K562 (cell line): ENCODE data around the gene CNTRL. TPM values are rescaled to one million over a fixed set of nuclear protein-coding genes. Genes with fewer than 3 reads are reported as not detected.

Experiments
- ATAC-seq: fragments of 200-7000 bp; cut with Tn5 transposase; 3 replicates; pipeline ENCODE4 v1.9.1; 2020; ENCODE audit warnings: moderate library complexity
- BruUV-seq: library from RNA; stranded (reverse); fragments of 400-500 nt; replicated peaks from 2 replicates; lab custom pipeline; 2021; lab: Mats Ljungman, UMichigan
- CTCF ChIA-PET: fragments of 300-600 bp; formaldehyde crosslinking; extraction: SDS; loops from one replicate; lab custom pipeline; 2021; ENCODE audit warnings: low intra/inter-chr PET ratio; lab: Yijun Ruan, JAX
- POLR2A ChIA-PET: fragments of 300-600, 350-650 bp; sonication (Branson Sonifier 250); formaldehyde crosslinking; extraction: SDS; loops from one replicate; lab custom pipeline; 2021; ENCODE audit warnings: antibody characterized with exemption, inconsistent platforms; lab: Yijun Ruan, JAX
- DNase-seq, 4 experiments: peaks; one replicate each; pipeline versions ENCODE4 v3.0.0 to v3.0.0-alpha.2; 2011 to 2018; ENCODE audit warnings: low spot score in 3 of 4, mixed read lengths in 3 of 4; ENCODE audit errors: extremely low read depth in 1 of 4
- FAIRE-seq: peaks from 2 replicates; lab custom pipeline; 2011; peaks lifted over from hg19 to GRCh38; lab: Jason Lieb, UNC
- H2AFZ ChIP-seq: 2 replicates; pipeline ENCODE4 v1.6.0; 2011; ENCODE audit warnings: low read depth, low read length, control low read depth, inconsistent platforms
- H3K27ac ChIP-seq: fragments of 200-600 bp; 3 replicates; pipeline ENCODE4 v1.8.0; 2011; ENCODE audit warnings: low read depth, mild to moderate bottlenecking, control low read depth, inconsistent platforms, low read length, moderate library complexity, mixed read lengths; ENCODE audit errors: extremely low read depth
- H3K27me3 ChIP-seq, 2 experiments: fragments of 300-600 bp in 1 of 2; 2 replicates in 1 of 2; 3 replicates in 1 of 2; pipeline versions ENCODE4 v1.6.0 to v1.8.0; 2011; ENCODE audit warnings: inconsistent platforms in 2 of 2, low read length in 2 of 2, mild to moderate bottlenecking in 1 of 2, mixed read lengths in 1 of 2, moderate library complexity in 1 of 2; ENCODE audit not compliant: control insufficient read depth in 2 of 2, insufficient read depth in 2 of 2
- H3K36me3 ChIP-seq: fragments of 300-600 bp; 3 replicates; pipeline ENCODE4 v1.8.0; 2011; ENCODE audit warnings: mild to moderate bottlenecking, low read length, inconsistent platforms; ENCODE audit not compliant: control insufficient read depth, insufficient read depth
- H3K4me1 ChIP-seq, 2 experiments: fragments of 200-600 bp in 1 of 2; replicated peaks in 1 of 2; 2 replicates in 1 of 2; 3 replicates in 1 of 2; pipeline versions ENCODE4 v1.5.1 to v1.8.0; 2011; ENCODE audit warnings: inconsistent platforms in 2 of 2, low read length in 2 of 2, mild to moderate bottlenecking in 1 of 2, mixed read lengths in 1 of 2, moderate library complexity in 1 of 2; ENCODE audit not compliant: control insufficient read depth in 2 of 2, insufficient read depth in 2 of 2
- H3K4me2 ChIP-seq: 2 replicates; pipeline ENCODE4 v1.6.1; 2011; ENCODE audit warnings: low read length, control low read depth, inconsistent platforms, mixed read lengths; ENCODE audit not compliant: insufficient read depth
- H3K4me3 ChIP-seq: fragments of 200-600 bp; sonication (generic), shearing (Covaris generic); 2 replicates; pipeline ENCODE4 v1.5.1; 2016; ENCODE audit warnings: control low read depth, inconsistent platforms
- H3K79me2 ChIP-seq: fragments of 200-600 bp; 3 replicates; pipeline ENCODE4 v1.8.0; 2011; ENCODE audit warnings: low read length, inconsistent platforms; ENCODE audit not compliant: control insufficient read depth, insufficient read depth
- H3K9ac ChIP-seq, 2 experiments: 2 replicates each; pipeline versions ENCODE4 v1.6.0 to v1.6.1; 2011; ENCODE audit warnings: low read depth in 2 of 2, low read length in 2 of 2, control low read depth in 1 of 2, inconsistent platforms in 1 of 2, mild to moderate bottlenecking in 1 of 2, mixed read lengths in 1 of 2; ENCODE audit not compliant: insufficient read depth in 1 of 2
- H3K9me1 ChIP-seq: one replicate; pipeline ENCODE4 v1.6.0; 2011; ENCODE audit warnings: inconsistent platforms, mild to moderate bottlenecking, low read length, moderate library complexity; ENCODE audit not compliant: control insufficient read depth, insufficient read depth
- H3K9me3 ChIP-seq: replicated peaks from 2 replicates; pipeline ENCODE4 v1.5.1; 2011; ENCODE audit warnings: low read depth, low read length, inconsistent platforms; ENCODE audit not compliant: control insufficient read depth, insufficient read depth
- H4K20me1 ChIP-seq: replicated peaks from 2 replicates; pipeline ENCODE4 v1.6.1; 2011; ENCODE audit warnings: low read length, inconsistent platforms, mixed read lengths; ENCODE audit not compliant: control insufficient read depth, insufficient read depth
- CBX2 ChIP-seq: fragments of 200-600 bp; sonication (generic); IDR thresholded peaks from one replicate; pipeline ENCODE4 v1.6.1; 2012; ENCODE audit warnings: mild to moderate bottlenecking, low read length, inconsistent platforms; ENCODE audit not compliant: insufficient read depth, poor library complexity, severe bottlenecking
- CHD4 ChIP-seq: fragments of 200-600 bp; sonication (generic); IDR thresholded peaks from 3 replicates; pipeline ENCODE4 v1.6.1; 2012; ENCODE audit warnings: low read depth, mild to moderate bottlenecking, mixed read lengths, low read length, inconsistent platforms; ENCODE audit not compliant: insufficient read depth, insufficient replicate concordance, poor library complexity, severe bottlenecking
- GTF2A2 ChIP-seq: IDR thresholded peaks from 2 replicates; pipeline ENCODE4 v1.6.1; 2016; ENCODE audit warnings: mild to moderate bottlenecking, missing genetic modification characterization, missing compliant biosample characterization
- XRCC5 ChIP-seq: fragments of 200-400 bp; formaldehyde crosslinking; IDR thresholded peaks from 2 replicates; pipeline ENCODE4 v1.6.1; 2017; ENCODE audit warnings: low read depth, mild to moderate bottlenecking, low read length
- ZFP30 ChIP-seq: fragments of 250-450 bp; sonication (Bioruptor Pico); IDR thresholded peaks from 2 replicates; pipeline ENCODE4 v1.8.0; 2022; ENCODE audit warnings: moderate library complexity, mild to moderate bottlenecking, inconsistent platforms, borderline replicate concordance
- ZNF699 ChIP-seq: fragments of 250-450 bp; sonication (Bioruptor Pico); IDR thresholded peaks from 2 replicates; pipeline ENCODE4 v1.8.0; 2021; ENCODE audit warnings: mild to moderate bottlenecking, moderate library complexity; ENCODE audit not compliant: insufficient replicate concordance
- ZNF766 ChIP-seq: fragments of 200-800 bp; sonication (Bioruptor generic); conservative IDR thresholded peaks from 2 replicates; pipeline ENCODE4 v1.6.1; 2016; ENCODE audit warnings: missing genetic modification characterization, missing compliant biosample characterization
- in situ Hi-C: fragments of 300-500 bp; cut with MboI; formaldehyde crosslinking; loops from 4 replicates; pipeline ENCODE4 v1.15.0; 2018; ENCODE audit warnings: inconsistent platforms, mixed read lengths
- intact Hi-C: fragments of 100-400 bp; cut with micrococcal nuclease; formaldehyde crosslinking; loops from 2 replicates; pipeline ENCODE4 v1.14.2; 2022
- polyA plus RNA-seq, 8 experiments: library from polyadenylated mRNA; depleted of rRNA in 4 of 8; stranded (reverse) in 5 of 8; unstranded in 3 of 8; fragments of >200 nt; fragmentation: Nextera tagmentation in 2 of 8; fragmentation: Illumina TruSeq in 1 of 8; extraction: Ambion mirVana in 2 of 8; extraction: Trizol in 1 of 8; gene quantifications; 2 replicates each; pipeline versions ENCODE4 v1.2.1 to v1.2.3, GENCODE V29; 2011 to 2014; ENCODE audit warnings: inconsistent platforms in 1 of 8, missing spikeins in 1 of 8
- total RNA-seq, 7 experiments: library from RNA; depleted of rRNA in 6 of 7; stranded (reverse); fragments of >200 nt in 6 of 7; fragmentation: Illumina TruSeq in 2 of 7; extraction: Trizol in 2 of 7; gene quantifications; 2 replicates each; pipeline versions ENCODE4 v1.2.1 to v1.2.3, GENCODE V29; 2011 to 2021; ENCODE audit warnings: low replicate concordance in 1 of 7
- TF ChIP-seq, protein P1 (sequence below): fragments of 450-650 bp; formaldehyde crosslinking; IDR thresholded peaks from 2 replicates; pipeline ENCODE4 v1.4.0; 2020; ENCODE audit warnings: mild to moderate bottlenecking, moderate library complexity

CNTRL gene
- total and polyA plus RNA-seq, 9 of the 15 experiments (the other 6 are each of a cell fraction or from before 2014, with no cell fraction given), result 9.2 to 28.9 (median 20.5) TPM

GRCh38 chr9:121038804-121039203 lies 36.0 kb upstream of the CNTRL start:
- no peak overlapping the region for H3K4me2 ChIP-seq
- no TSS peak for BruUV-seq
- in situ Hi-C loops (no loop called here), intact Hi-C loops (no loop called here)
- POLR2A ChIA-PET, result no interaction called here
- no peaks in the 10 kb centered on the region for H4K20me1 ChIP-seq
- H2AFZ ChIP-seq, result no peak overlapping the region
- H3K36me3 ChIP-seq, result no peaks in the 10 kb centered on the region
- H3K9me1 ChIP-seq, result no peaks in the 10 kb centered on the region
- DNase-seq (no peak), ATAC-seq (no peak), FAIRE-seq (no peak)
- no peaks in the 10 kb centered on the region; a peak in 1 of 5 replicates for H3K27me3 ChIP-seq
- H3K4me3 ChIP-seq, result no peak overlapping the region
- CTCF ChIA-PET, result no interaction called here
- no peaks in the 10 kb centered on the region for H3K4me1 ChIP-seq
- H3K9ac ChIP-seq, result no peak overlapping the region
- no peaks in the 10 kb centered on the region for H3K79me2 ChIP-seq
- H3K9me3 ChIP-seq, result no peaks in the 10 kb centered on the region
- H3K27ac ChIP-seq, result no peak overlapping the region
- TF ChIP-seq CHD4 (no peak), GTF2A2 (tag) (no peak), ZNF766 (CRISPR knock-in tag) (no peak), CBX2 (no peak), ZFP30 (no peak), ZNF699 (CRISPR knock-in tag) (no peak), XRCC5 (no peak)
- TF ChIP-seq, protein P1, sequence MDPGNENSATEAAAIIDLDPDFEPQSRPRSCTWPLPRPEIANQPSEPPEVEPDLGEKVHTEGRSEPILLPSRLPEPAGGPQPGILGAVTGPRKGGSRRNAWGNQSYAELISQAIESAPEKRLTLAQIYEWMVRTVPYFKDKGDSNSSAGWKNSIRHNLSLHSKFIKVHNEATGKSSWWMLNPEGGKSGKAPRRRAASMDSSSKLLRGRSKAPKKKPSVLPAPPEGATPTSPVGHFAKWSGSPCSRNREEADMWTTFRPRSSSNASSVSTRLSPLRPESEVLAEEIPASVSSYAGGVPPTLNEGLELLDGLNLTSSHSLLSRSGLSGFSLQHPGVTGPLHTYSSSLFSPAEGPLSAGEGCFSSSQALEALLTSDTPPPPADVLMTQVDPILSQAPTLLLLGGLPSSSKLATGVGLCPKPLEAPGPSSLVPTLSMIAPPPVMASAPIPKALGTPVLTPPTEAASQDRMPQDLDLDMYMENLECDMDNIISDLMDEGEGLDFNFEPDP (CRISPR knock-in tag), result no peak
